Astrocyte (in vitro differentiated cells and primary cell): Measurements from ENCODE around the gene SAMD9. TPM values are rescaled to one million over a fixed set of nuclear protein-coding genes. Genes with fewer than 3 reads are reported as not detected.
"Not testable (repeated sequence)": the region's sequence is repeated elsewhere in the genome, so short reads cannot be mapped to it uniquely, and the experiment has no call there.

ENCODE experiments used
- DNase-seq: peaks from one replicate; pipeline ENCODE4 v3.0.0-alpha.2; 2010; ENCODE audit warnings: low read depth
- FAIRE-seq: peaks from 2 replicates; lab custom pipeline; 2011; peaks lifted over from hg19 to GRCh38; lab: Jason Lieb, UNC
- H2AFZ ChIP-seq: 2 replicates; pipeline ENCODE4 v1.6.0; 2012; ENCODE audit warnings: low read depth, low read length, inconsistent platforms
- H3K27ac ChIP-seq: 2 replicates; pipeline ENCODE4 v1.5.1; 2011; ENCODE audit warnings: low read depth, low read length, inconsistent platforms
- H3K27me3 ChIP-seq: 2 replicates; pipeline ENCODE4 v1.6.0; 2011; ENCODE audit warnings: low read length, inconsistent platforms; ENCODE audit not compliant: insufficient read depth
- H3K36me3 ChIP-seq: 2 replicates; pipeline ENCODE4 v1.5.1; 2011; ENCODE audit warnings: low read length, inconsistent platforms; ENCODE audit not compliant: insufficient read depth
- H3K4me1 ChIP-seq: 2 replicates; pipeline ENCODE4 v1.5.1; 2011; ENCODE audit warnings: low read length, inconsistent platforms; ENCODE audit not compliant: insufficient read depth
- H3K4me2 ChIP-seq: 2 replicates; pipeline ENCODE4 v1.6.0; 2012; ENCODE audit warnings: low read length, inconsistent platforms
- H3K4me3 ChIP-seq: 2 replicates; pipeline ENCODE4 v1.5.1; 2011; ENCODE audit warnings: low read depth, mild to moderate bottlenecking, low read length, inconsistent platforms; ENCODE audit not compliant: insufficient read depth
- H3K79me2 ChIP-seq: 2 replicates; pipeline ENCODE4 v1.6.0; 2012; ENCODE audit warnings: mild to moderate bottlenecking, low read length, inconsistent platforms; ENCODE audit not compliant: insufficient read depth
- H3K9ac ChIP-seq: 2 replicates; pipeline ENCODE4 v1.6.0; 2012; ENCODE audit warnings: mild to moderate bottlenecking, low read length, inconsistent platforms
- H3K9me3 ChIP-seq: 2 replicates; pipeline ENCODE4 v1.5.1; 2012; ENCODE audit warnings: low read depth, mild to moderate bottlenecking, low read length, inconsistent platforms; ENCODE audit not compliant: insufficient read depth
- H4K20me1 ChIP-seq: 2 replicates; pipeline ENCODE4 v1.6.0; 2012; ENCODE audit warnings: low read length, inconsistent platforms; ENCODE audit not compliant: insufficient read depth
- H3K27ac Mint-ChIP-seq: one replicate; pipeline ENCODE4 v1.8.0; 2021; ENCODE audit warnings: mild to moderate bottlenecking, mixed read lengths; ENCODE audit not compliant: unreplicated experiment
- H3K27me3 Mint-ChIP-seq: one replicate; pipeline ENCODE4 v1.8.0; 2021; ENCODE audit warnings: low read depth, mixed read lengths; ENCODE audit not compliant: unreplicated experiment
- H3K36me3 Mint-ChIP-seq: one replicate; pipeline ENCODE4 v1.8.0; 2021; ENCODE audit warnings: low read depth, mixed read lengths; ENCODE audit not compliant: unreplicated experiment
- H3K4me1 Mint-ChIP-seq: one replicate; pipeline ENCODE4 v1.8.0; 2021; ENCODE audit warnings: low read depth, mixed read lengths; ENCODE audit not compliant: unreplicated experiment
- H3K4me3 Mint-ChIP-seq: one replicate; pipeline ENCODE4 v1.8.0; 2021; ENCODE audit warnings: mild to moderate bottlenecking, moderate library complexity, mixed read lengths; ENCODE audit not compliant: unreplicated experiment
- H3K9me3 Mint-ChIP-seq: one replicate; pipeline ENCODE4 v1.8.0; 2021; ENCODE audit warnings: mild to moderate bottlenecking, mixed read lengths; ENCODE audit not compliant: unreplicated experiment
- EZH2 ChIP-seq: IDR thresholded peaks from 2 replicates; pipeline ENCODE4 v1.6.1; 2012; ENCODE audit warnings: mild to moderate bottlenecking, low read length, inconsistent platforms; ENCODE audit not compliant: insufficient read depth
- total RNA-seq: library from RNA; stranded (reverse); gene quantifications from 2 replicates; pipeline ENCODE4 v1.2.1, GENCODE V29; 2021
- TF ChIP-seq, protein P1 (sequence below): IDR thresholded peaks from 2 replicates; pipeline ENCODE4 v1.5.1; 2011; ENCODE audit warnings: low read depth, mild to moderate bottlenecking, inconsistent platforms, low read length, moderate library complexity; ENCODE audit not compliant: insufficient read depth

SAMD9 gene
- total RNA-seq, 1 donor from 2014 or later = 64.4 TPM

DNA sequence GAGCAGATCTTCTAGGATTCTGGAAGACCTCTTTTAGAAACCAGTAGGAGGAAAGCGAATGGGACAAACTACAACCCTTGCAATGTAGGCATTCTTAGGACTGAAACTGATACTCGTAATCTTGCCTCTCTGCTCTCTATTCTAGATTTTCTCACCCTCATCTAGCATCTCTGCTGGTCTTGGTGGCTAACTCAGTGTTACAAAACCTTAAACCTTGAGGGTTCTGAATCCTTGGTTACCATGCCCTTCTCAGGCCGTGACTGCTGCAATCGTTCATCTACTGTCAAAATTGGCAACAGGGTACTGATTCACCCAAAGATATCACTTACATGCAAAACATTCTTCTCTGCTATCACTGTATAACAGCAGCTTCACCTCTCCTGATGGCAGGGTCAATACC is 55.2 kb downstream of the SAMD9 start:
- Histone ChIP-seq H3K27me3 (peaks cover 8% of the 10 kb centered on the region), H3K4me2 (no peak overlapping the region), H3K36me3 (no peaks in the 10 kb centered on the region), H3K27ac (no peak overlapping the region), H3K9me3 (no peaks in the 10 kb centered on the region), H3K79me2 (no peaks in the 10 kb centered on the region), H3K4me3 (no peak overlapping the region), H3K9ac (no peak overlapping the region), H2AFZ (no peak overlapping the region), H4K20me1 (no peaks in the 10 kb centered on the region), H3K4me1 (no peaks in the 10 kb centered on the region)
- peaks cover 9% of the 10 kb centered on the region for H3K27me3 Mint-ChIP-seq
- no peak overlapping the region for H3K27ac Mint-ChIP-seq
- no peaks in the 10 kb centered on the region for H3K36me3 Mint-ChIP-seq
- DNase-seq = no peak
- no peaks in the 10 kb centered on the region for H3K4me1 Mint-ChIP-seq
- TF ChIP-seq, protein P1, sequence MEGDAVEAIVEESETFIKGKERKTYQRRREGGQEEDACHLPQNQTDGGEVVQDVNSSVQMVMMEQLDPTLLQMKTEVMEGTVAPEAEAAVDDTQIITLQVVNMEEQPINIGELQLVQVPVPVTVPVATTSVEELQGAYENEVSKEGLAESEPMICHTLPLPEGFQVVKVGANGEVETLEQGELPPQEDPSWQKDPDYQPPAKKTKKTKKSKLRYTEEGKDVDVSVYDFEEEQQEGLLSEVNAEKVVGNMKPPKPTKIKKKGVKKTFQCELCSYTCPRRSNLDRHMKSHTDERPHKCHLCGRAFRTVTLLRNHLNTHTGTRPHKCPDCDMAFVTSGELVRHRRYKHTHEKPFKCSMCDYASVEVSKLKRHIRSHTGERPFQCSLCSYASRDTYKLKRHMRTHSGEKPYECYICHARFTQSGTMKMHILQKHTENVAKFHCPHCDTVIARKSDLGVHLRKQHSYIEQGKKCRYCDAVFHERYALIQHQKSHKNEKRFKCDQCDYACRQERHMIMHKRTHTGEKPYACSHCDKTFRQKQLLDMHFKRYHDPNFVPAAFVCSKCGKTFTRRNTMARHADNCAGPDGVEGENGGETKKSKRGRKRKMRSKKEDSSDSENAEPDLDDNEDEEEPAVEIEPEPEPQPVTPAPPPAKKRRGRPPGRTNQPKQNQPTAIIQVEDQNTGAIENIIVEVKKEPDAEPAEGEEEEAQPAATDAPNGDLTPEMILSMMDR = no peak
- TF ChIP-seq EZH2 = no peak
- H3K4me3 Mint-ChIP-seq = no peak overlapping the region
- H3K9me3 Mint-ChIP-seq = no peaks in the 10 kb centered on the region
- no peak for FAIRE-seq

DNA sequence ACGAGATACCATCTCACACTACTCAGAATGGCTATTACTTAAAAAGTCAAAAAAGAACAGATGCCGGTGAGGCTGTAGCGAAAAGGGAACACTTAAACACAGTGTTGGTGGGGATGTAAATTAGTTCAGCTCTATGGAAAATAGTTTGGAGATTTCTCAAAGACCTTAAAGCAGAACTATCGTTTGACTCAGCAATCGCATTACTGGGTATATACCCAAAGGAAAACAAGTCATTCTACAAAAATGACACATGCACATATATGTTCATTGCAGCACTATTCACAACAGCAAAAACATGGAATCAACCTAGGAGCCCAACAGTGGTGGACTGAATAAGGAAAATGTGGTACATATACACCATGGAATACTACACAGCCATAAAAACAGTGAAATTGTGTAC is 56.9 kb downstream of the SAMD9 start:
- no peak overlapping the region for H3K4me2 ChIP-seq
- H4K20me1 ChIP-seq = no peaks in the 10 kb centered on the region
- peaks cover 8% of the 10 kb centered on the region for H3K27me3 ChIP-seq
- no peak for FAIRE-seq
- H3K27ac Mint-ChIP-seq = no peak overlapping the region
- H3K4me1 Mint-ChIP-seq = no peaks in the 10 kb centered on the region
- H3K27ac ChIP-seq = no peak overlapping the region
- H3K4me3 Mint-ChIP-seq = no peak overlapping the region
- DNase-seq = no peak
- H2AFZ ChIP-seq = no peak overlapping the region
- no peak overlapping the region for H3K4me3 ChIP-seq
- H3K27me3 Mint-ChIP-seq = peaks cover 9% of the 10 kb centered on the region
- no peaks in the 10 kb centered on the region for H3K9me3 ChIP-seq
- H3K9me3 Mint-ChIP-seq = no peaks in the 10 kb centered on the region
- no peaks in the 10 kb centered on the region for H3K79me2 ChIP-seq
- no peaks in the 10 kb centered on the region for H3K36me3 ChIP-seq
- no peak overlapping the region for H3K9ac ChIP-seq
- H3K36me3 Mint-ChIP-seq = no peaks in the 10 kb centered on the region
- no peaks in the 10 kb centered on the region for H3K4me1 ChIP-seq
- TF ChIP-seq, protein P1 = no peak

DNA sequence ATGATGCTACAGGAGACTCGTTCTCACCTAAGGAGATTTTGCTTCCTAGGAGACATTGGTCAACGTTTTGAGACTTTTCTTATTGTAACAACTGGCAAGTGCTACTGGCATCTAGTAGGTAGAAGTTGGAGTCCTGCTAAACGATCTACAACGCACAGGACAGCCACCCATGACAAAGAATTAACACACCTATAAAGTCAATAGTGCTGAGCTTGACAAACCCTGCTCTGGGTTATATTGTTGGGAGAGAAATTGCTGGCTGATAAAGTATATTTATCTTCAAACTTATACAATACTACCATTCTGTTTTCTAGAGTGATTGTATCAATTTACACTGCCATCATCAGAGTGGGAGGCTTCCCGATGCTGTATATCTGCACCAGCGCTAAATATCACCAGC is 57.8 kb downstream of the SAMD9 start:
- Histone ChIP-seq H3K9ac (no peak overlapping the region), H3K27me3 (peaks cover 8% of the 10 kb centered on the region), H4K20me1 (no peaks in the 10 kb centered on the region), H2AFZ (no peak overlapping the region), H3K4me2 (no peak overlapping the region), H3K9me3 (no peaks in the 10 kb centered on the region), H3K27ac (no peak overlapping the region), H3K4me1 (no peaks in the 10 kb centered on the region), H3K79me2 (no peaks in the 10 kb centered on the region), H3K36me3 (no peaks in the 10 kb centered on the region), H3K4me3 (no peak overlapping the region)
- Mint-ChIP-seq H3K4me3 (no peak overlapping the region), H3K36me3 (no peaks in the 10 kb centered on the region), H3K27ac (no peak overlapping the region), H3K27me3 (peaks cover 9% of the 10 kb centered on the region), H3K4me1 (no peaks in the 10 kb centered on the region), H3K9me3 (no peaks in the 10 kb centered on the region)
- FAIRE-seq (no peak), DNase-seq (no peak)
- TF ChIP-seq, protein P1 = no peak
- TF ChIP-seq EZH2 = no peak

DNA sequence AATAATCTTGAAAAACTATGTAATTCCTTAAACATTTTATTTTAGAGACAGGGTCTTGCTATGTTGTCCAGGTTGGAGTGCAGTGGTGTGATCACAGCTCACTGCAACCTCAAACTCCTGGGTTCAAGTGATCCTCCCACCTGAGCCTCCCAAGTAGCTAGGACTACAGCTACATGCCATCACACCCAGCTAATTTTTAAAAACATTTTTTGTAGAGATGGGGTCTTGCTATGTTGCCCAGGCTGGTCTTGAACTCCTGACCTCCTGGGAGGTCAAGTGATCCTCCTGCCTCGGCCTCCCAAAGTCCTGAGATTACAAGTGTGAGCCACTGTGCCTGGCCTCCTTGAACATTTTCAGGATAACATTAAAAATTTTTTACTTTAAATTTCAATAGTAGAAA is 61.2 kb downstream of the SAMD9 start:
- H2AFZ ChIP-seq, H3K27ac Mint-ChIP-seq, H3K79me2 ChIP-seq, H4K20me1 ChIP-seq, H3K4me3 ChIP-seq, DNase-seq, H3K36me3 Mint-ChIP-seq, H3K4me3 Mint-ChIP-seq, H3K27me3 Mint-ChIP-seq, H3K9ac ChIP-seq, H3K27ac ChIP-seq, H3K9me3 ChIP-seq, H3K36me3 ChIP-seq, FAIRE-seq, H3K9me3 Mint-ChIP-seq, H3K4me1 ChIP-seq, H3K27me3 ChIP-seq, H3K4me1 Mint-ChIP-seq, H3K4me2 ChIP-seq: not testable (repeated sequence)
